H1 (cell line): ENCODE results near the gene SENP1. TPM values are rescaled to one million over a fixed set of nuclear protein-coding genes. Genes with fewer than 3 reads are reported as not detected.

ENCODE experiments used
- CTCF ChIA-PET: fragments of 300-600 bp; sonication (Branson Sonifier 250); formaldehyde crosslinking; loops from one replicate; lab custom pipeline; 2021; ENCODE audit not compliant: partially characterized antibody; lab: Charles Lee
- POLR2A ChIA-PET: fragments of 300-600 bp; sonication (Branson Sonifier 250); formaldehyde crosslinking; loops from one replicate; lab custom pipeline; 2021; ENCODE audit warnings: inconsistent platforms; ENCODE audit not compliant: partially characterized antibody; lab: Charles Lee
- DNase-seq, 2 experiments: peaks; one replicate each; pipeline versions ENCODE4 v3.0.0 to v3.0.0-alpha.2; 2010 to 2022; ENCODE audit warnings: low spot score in 2 of 2, low read depth in 1 of 2, mixed read lengths in 1 of 2
- FAIRE-seq: peaks from 2 replicates; lab custom pipeline; 2011; peaks lifted over from hg19 to GRCh38; lab: Jason Lieb, UNC
- H2AFZ ChIP-seq: 2 replicates; pipeline ENCODE4 v1.8.1; 2012; ENCODE audit warnings: low read length, inconsistent platforms
- H2AK5ac ChIP-seq: 2 replicates; pipeline ENCODE4 v1.6.1; 2013; ENCODE audit warnings: low read depth, low read length
- H2BK120ac ChIP-seq: replicated peaks from 2 replicates; pipeline ENCODE3; 2013; ENCODE audit warnings: low read depth, low read length, inconsistent platforms
- H2BK12ac ChIP-seq: 2 replicates; pipeline ENCODE4 v1.6.1; 2013; ENCODE audit warnings: low read depth, low read length
- H2BK15ac ChIP-seq: 2 replicates; pipeline ENCODE4 v1.6.1; 2013; ENCODE audit warnings: low read length
- H2BK20ac ChIP-seq: 2 replicates; pipeline ENCODE4 v1.6.1; 2013; ENCODE audit warnings: low read length
- H2BK5ac ChIP-seq: 2 replicates; pipeline ENCODE4 v1.6.1; 2013; ENCODE audit warnings: low read depth, low read length
- H3K14ac ChIP-seq: 2 replicates; pipeline ENCODE4 v1.6.1; 2013; ENCODE audit warnings: inconsistent platforms; ENCODE audit not compliant: insufficient read length
- H3K18ac ChIP-seq: 2 replicates; pipeline ENCODE4 v1.6.1; 2013; ENCODE audit warnings: low read length; ENCODE audit errors: extremely low read depth
- H3K23ac ChIP-seq: 2 replicates; pipeline ENCODE4 v1.6.1; 2013; ENCODE audit warnings: inconsistent platforms; ENCODE audit not compliant: insufficient read length
- H3K23me2 ChIP-seq: 2 replicates; pipeline ENCODE4 v1.6.1; 2013; ENCODE audit warnings: low read depth, low read length
- H3K27ac ChIP-seq: 2 replicates; pipeline ENCODE4 v1.6.1; 2011; ENCODE audit warnings: low read depth, low read length, inconsistent platforms
- H3K27me3 ChIP-seq, 4 experiments: replicated peaks in 1 of 4; 1 replicate in 1 of 4; 2 replicates in 3 of 4; pipeline versions ENCODE4 v1.6.1 to v1.8.1; 2011 to 2013; ENCODE audit warnings: low read length in 3 of 4, mild to moderate bottlenecking in 3 of 4, inconsistent platforms in 2 of 4, mixed read lengths in 2 of 4, moderate library complexity in 1 of 4; ENCODE audit not compliant: control insufficient read depth in 3 of 4, insufficient read depth in 3 of 4; ENCODE audit errors: extremely low read depth in 1 of 4
- H3K36me3 ChIP-seq, 4 experiments: 2 replicates each; pipeline versions ENCODE4 v1.6.1 to v1.8.1; 2011 to 2013; ENCODE audit warnings: mild to moderate bottlenecking in 4 of 4, low read length in 3 of 4, moderate library complexity in 2 of 4, control low read depth in 1 of 4, inconsistent platforms in 1 of 4; ENCODE audit not compliant: insufficient read depth in 4 of 4, control insufficient read depth in 2 of 4
- H3K4ac ChIP-seq: replicated peaks from 2 replicates; pipeline ENCODE3; 2013; ENCODE audit warnings: low read length, low read depth, mixed read lengths, inconsistent platforms; ENCODE audit not compliant: insufficient read length
- H3K4me1 ChIP-seq, 4 experiments: replicated peaks in 1 of 4; 1 replicate in 1 of 4; 2 replicates in 3 of 4; pipeline versions ENCODE4 v1.6.1 to v1.8.1; 2011 to 2013; ENCODE audit warnings: low read length in 3 of 4, inconsistent platforms in 2 of 4, mixed read lengths in 1 of 4; ENCODE audit not compliant: insufficient read depth in 4 of 4, control insufficient read depth in 3 of 4
- H3K4me2 ChIP-seq, 2 experiments: 2 replicates each; pipeline versions ENCODE4 v1.6.1 to v1.8.1; 2011 to 2013; ENCODE audit warnings: low read depth in 2 of 2, low read length in 2 of 2, control low read depth in 1 of 2, inconsistent platforms in 1 of 2, mild to moderate bottlenecking in 1 of 2; ENCODE audit not compliant: insufficient read depth in 1 of 2
- H3K4me3 ChIP-seq, 4 experiments: fragments of 200-600, 300-600 bp in 1 of 4; sonication (generic), shearing (Covaris generic), sonication (Bioruptor Twin) in 1 of 4; 2 replicates each; pipeline versions ENCODE4 v1.5.1 to v1.8.1; 2011 to 2016; ENCODE audit warnings: low read length in 4 of 4, low read depth in 3 of 4, control low read depth in 2 of 4, inconsistent platforms in 2 of 4, mild to moderate bottlenecking in 2 of 4, mixed read lengths in 1 of 4, moderate library complexity in 1 of 4; ENCODE audit not compliant: insufficient read depth in 2 of 4; ENCODE audit errors: extremely low read depth in 1 of 4
- H3K56ac ChIP-seq: replicated peaks from 2 replicates; pipeline ENCODE3; 2013; ENCODE audit warnings: low read depth, mild to moderate bottlenecking, mixed read lengths, low read length, inconsistent platforms; ENCODE audit not compliant: insufficient read length
- H3K79me1 ChIP-seq: 2 replicates; pipeline ENCODE4 v1.6.1; 2013; ENCODE audit warnings: low read depth, low read length, control low read depth
- H3K79me2 ChIP-seq, 2 experiments: 2 replicates each; pipeline versions ENCODE4 v1.6.1 to v1.8.1; 2012 to 2013; ENCODE audit warnings: low read length in 2 of 2, mild to moderate bottlenecking in 2 of 2, inconsistent platforms in 1 of 2; ENCODE audit not compliant: insufficient read depth in 2 of 2, control insufficient read depth in 1 of 2
- H3K9ac ChIP-seq, 4 experiments: replicated peaks in 1 of 4; 1 replicate in 1 of 4; 2 replicates in 3 of 4; pipeline versions ENCODE4 v1.6.1 to v1.8.1; 2011 to 2013; ENCODE audit warnings: low read depth in 3 of 4, low read length in 3 of 4, control low read depth in 2 of 4, mild to moderate bottlenecking in 2 of 4, moderate library complexity in 2 of 4, inconsistent platforms in 1 of 4; ENCODE audit errors: extremely low read depth in 1 of 4
- H3K9me3 ChIP-seq, 2 experiments: 2 replicates each; pipeline versions ENCODE4 v1.6.1 to v1.8.1; 2012 to 2013; ENCODE audit warnings: mild to moderate bottlenecking in 2 of 2, moderate library complexity in 2 of 2, control low read depth in 1 of 2, inconsistent platforms in 1 of 2, low read depth in 1 of 2, low read length in 1 of 2, mixed read lengths in 1 of 2; ENCODE audit not compliant: insufficient read depth in 2 of 2
- H4K20me1 ChIP-seq, 2 experiments: replicated peaks in 1 of 2; 2 replicates each; pipeline versions ENCODE3 to v1.8.1; 2011 to 2013; ENCODE audit warnings: inconsistent platforms in 2 of 2, low read length in 2 of 2, mild to moderate bottlenecking in 1 of 2; ENCODE audit not compliant: insufficient read depth in 2 of 2, control insufficient read depth in 1 of 2
- H4K5ac ChIP-seq: 2 replicates; pipeline ENCODE4 v1.6.1; 2013; ENCODE audit warnings: low read length, low read depth, mixed read lengths, inconsistent platforms; ENCODE audit not compliant: insufficient read length
- H4K8ac ChIP-seq: 2 replicates; pipeline ENCODE4 v1.8.0; 2013; ENCODE audit warnings: mild to moderate bottlenecking, moderate library complexity, low read length, inconsistent platforms; ENCODE audit not compliant: insufficient read depth; ENCODE audit errors: extremely low read depth
- H4K91ac ChIP-seq: replicated peaks from 2 replicates; pipeline ENCODE3; 2013; ENCODE audit warnings: low read length, mixed read lengths, inconsistent platforms; ENCODE audit not compliant: insufficient read length
- HDAC6 ChIP-seq: IDR thresholded peaks from one replicate; pipeline ENCODE4 v1.7.1; 2012; ENCODE audit warnings: low read depth, mild to moderate bottlenecking, inconsistent platforms, low read length, moderate library complexity
- SIRT6 ChIP-seq: IDR thresholded peaks from one replicate; pipeline ENCODE4 v1.7.1; 2012; ENCODE audit warnings: low read length, inconsistent platforms
- WGBS, 2 experiments: shearing (Covaris generic) in 1 of 2; methylation state at CpG; one replicate each; pipeline versions ENCODE4 v1.1.6 to v1.1.7; 2013 to 2015; ENCODE audit warnings: low lambda C conversion rate in 2 of 2, mixed read lengths in 2 of 2, inconsistent platforms in 1 of 2, low coverage in 1 of 2, missing lambda C conversion rate in 1 of 2; ENCODE audit not compliant: insufficient replicate concordance in 2 of 2, insufficient coverage in 1 of 2, insufficient read length in 1 of 2; ENCODE audit errors: extremely low coverage in 1 of 2, missing lambda C conversion rate in 1 of 2; 5-methylcytosine and 5-hydroxymethylcytosine counted together
- polyA plus RNA-seq, 7 experiments: library from polyadenylated mRNA; depleted of rRNA in 3 of 7; stranded (reverse) in 5 of 7; unstranded in 2 of 7; fragments of >200 nt in 5 of 7; fragments of 200-250 nt in 2 of 7; gene quantifications; 1 replicate in 5 of 7; 2 replicates in 1 of 7; 4 replicates in 1 of 7; pipeline versions ENCODE4 v1.2.1 to v1.2.3, GENCODE V29; 2011 to 2013; ENCODE audit warnings: missing spikeins in 2 of 7, mixed read lengths in 2 of 7
- total RNA-seq: library from RNA; stranded (reverse); fragmentation: NEBNext Ultra II Directional; extraction: Animal tissue kit (Norgen Biotek cat#: 25700); gene quantifications from 2 replicates; pipeline ENCODE4 v1.2.1, GENCODE V29; 2021
- TF ChIP-seq, protein P1 (sequence below), 3 experiments: IDR thresholded peaks; 1 replicate in 2 of 3; 2 replicates in 1 of 3; pipeline versions ENCODE4 v1.5.1 to v1.6.1; 2011; ENCODE audit warnings: low read length in 3 of 3, mild to moderate bottlenecking in 3 of 3, inconsistent platforms in 2 of 3, low read depth in 1 of 3, moderate library complexity in 1 of 3; ENCODE audit not compliant: insufficient read depth in 1 of 3; ENCODE audit errors: control extremely low read depth in 1 of 3

Gene SENP1
- total and polyA plus RNA-seq, 2 of the 8 experiments (the other 6 are each of a cell fraction or from before 2014, with no cell fraction given): 14.2 to 31.5 TPM

- Histone ChIP-seq H3K27ac (no peak overlapping the region), H3K9me3 (no peaks in the 10 kb centered on the region), H2BK120ac (no peak overlapping the region), H2AK5ac (no peak overlapping the region), H3K79me2 (no peaks in the 10 kb centered on the region), H2BK12ac (no peak overlapping the region), H3K79me1 (no peaks in the 10 kb centered on the region), H2AFZ (no peak overlapping the region), H3K36me3 (peaks cover 8 to 14% (median 10%) of the 10 kb centered on the region in 4 experiments), H3K4me3 (no peak overlapping the region), H3K23me2 (peaks cover 2% of the 10 kb centered on the region; the same call in 1 of the 2 replicates), H3K14ac (no peak overlapping the region), H4K8ac (no peak overlapping the region), H2BK15ac (no peak overlapping the region), H3K27me3 (peaks cover 0 to 9% (median 7%) of the 10 kb centered on the region in 4 experiments; a peak in 4 of 7 replicates), H4K20me1 (no peaks in the 10 kb centered on the region), H3K4me1 (peaks cover 11 to 17% (median 14%) of the 10 kb centered on the region in 4 experiments), H4K91ac (no peak overlapping the region), H3K56ac (no peak overlapping the region), H3K9ac (no peak overlapping the region), H4K5ac (no peak overlapping the region), H3K4ac (no peak overlapping the region), H3K4me2 (no peak overlapping the region), H3K18ac (no peak overlapping the region), H3K23ac (no peak overlapping the region), H2BK20ac (no peak overlapping the region), H2BK5ac (no peak overlapping the region)
- ChIA-PET CTCF (interaction anchor here (1.0 to 1.5 kb wide), 2 partner anchors 98 to 282 kb away, joined by 3 read pairs; partner anchors contain the start of gene RAPGEF3), POLR2A (interaction anchor here (1.4 to 1.6 kb wide), 3 partner anchors 12 to 19 kb away, joined by 3 to 7 read pairs (median 3); no protein-coding TSS in a partner anchor)
- FAIRE-seq (no peak), DNase-seq (no peak)
- WGBS, 2 experiments: 86% methylated on average over 3 of the region's 3 CpGs; no CpG with 5 or more reads in 1 of the 2 experiments
- no peak for TF ChIP-seq HDAC6
- TF ChIP-seq, protein P1, sequence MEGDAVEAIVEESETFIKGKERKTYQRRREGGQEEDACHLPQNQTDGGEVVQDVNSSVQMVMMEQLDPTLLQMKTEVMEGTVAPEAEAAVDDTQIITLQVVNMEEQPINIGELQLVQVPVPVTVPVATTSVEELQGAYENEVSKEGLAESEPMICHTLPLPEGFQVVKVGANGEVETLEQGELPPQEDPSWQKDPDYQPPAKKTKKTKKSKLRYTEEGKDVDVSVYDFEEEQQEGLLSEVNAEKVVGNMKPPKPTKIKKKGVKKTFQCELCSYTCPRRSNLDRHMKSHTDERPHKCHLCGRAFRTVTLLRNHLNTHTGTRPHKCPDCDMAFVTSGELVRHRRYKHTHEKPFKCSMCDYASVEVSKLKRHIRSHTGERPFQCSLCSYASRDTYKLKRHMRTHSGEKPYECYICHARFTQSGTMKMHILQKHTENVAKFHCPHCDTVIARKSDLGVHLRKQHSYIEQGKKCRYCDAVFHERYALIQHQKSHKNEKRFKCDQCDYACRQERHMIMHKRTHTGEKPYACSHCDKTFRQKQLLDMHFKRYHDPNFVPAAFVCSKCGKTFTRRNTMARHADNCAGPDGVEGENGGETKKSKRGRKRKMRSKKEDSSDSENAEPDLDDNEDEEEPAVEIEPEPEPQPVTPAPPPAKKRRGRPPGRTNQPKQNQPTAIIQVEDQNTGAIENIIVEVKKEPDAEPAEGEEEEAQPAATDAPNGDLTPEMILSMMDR (IDR thresholded peaks at IDR 0.05; ENCODE audit: control extremely low read depth in 1 of 3, insufficient read depth in 1 of 3, low read depth in 1 of 3, low read length in 3 of 3): no peak
- no peak for TF ChIP-seq SIRT6
Observed at GRCh38 chr12:48040354-48040753, 65.5 kb downstream of the SENP1 start.
